ENCODE results near the gene EDC4.

Gene EDC4

DNA sequence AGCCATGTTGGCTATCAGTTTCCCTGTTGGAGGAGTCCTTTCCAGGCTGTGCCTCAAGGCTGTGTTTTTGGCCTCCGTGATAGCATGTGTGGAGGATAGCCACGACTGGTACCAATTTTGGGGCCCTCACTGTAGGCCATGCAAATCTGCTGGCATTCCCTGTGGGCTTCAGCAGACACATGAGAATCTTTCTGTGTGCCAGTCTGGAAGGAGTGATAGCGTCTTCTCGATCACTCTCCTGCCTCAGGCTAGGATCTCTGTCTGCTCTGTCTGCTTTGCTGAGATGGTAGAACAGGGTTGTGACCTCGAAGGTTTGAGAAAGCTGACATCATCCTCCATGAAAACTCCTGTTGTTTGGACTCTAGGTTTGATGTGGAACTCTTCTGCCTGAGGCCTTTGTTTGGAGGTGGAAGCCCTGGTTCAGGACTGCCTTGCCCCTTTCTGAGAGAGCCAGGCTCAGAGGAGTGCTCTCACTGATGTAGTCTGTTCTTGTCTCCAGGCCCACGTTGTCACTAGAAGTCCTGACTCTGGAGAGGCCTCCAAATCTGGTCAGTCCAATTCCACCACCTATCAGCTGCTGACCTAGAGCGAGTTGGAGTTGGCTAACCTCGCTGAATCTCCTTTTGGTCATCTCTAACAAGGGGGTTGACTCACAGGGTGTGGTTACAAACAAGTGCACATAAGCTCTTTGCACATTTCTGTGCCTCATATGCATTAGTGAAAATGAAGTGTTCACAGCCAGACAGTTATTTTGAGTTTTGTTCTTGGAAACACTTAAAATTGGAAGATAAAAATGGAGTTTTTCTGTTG lies 12.1 kb upstream of the EDC4 start:
- TF ChIP-seq, protein P1, sequence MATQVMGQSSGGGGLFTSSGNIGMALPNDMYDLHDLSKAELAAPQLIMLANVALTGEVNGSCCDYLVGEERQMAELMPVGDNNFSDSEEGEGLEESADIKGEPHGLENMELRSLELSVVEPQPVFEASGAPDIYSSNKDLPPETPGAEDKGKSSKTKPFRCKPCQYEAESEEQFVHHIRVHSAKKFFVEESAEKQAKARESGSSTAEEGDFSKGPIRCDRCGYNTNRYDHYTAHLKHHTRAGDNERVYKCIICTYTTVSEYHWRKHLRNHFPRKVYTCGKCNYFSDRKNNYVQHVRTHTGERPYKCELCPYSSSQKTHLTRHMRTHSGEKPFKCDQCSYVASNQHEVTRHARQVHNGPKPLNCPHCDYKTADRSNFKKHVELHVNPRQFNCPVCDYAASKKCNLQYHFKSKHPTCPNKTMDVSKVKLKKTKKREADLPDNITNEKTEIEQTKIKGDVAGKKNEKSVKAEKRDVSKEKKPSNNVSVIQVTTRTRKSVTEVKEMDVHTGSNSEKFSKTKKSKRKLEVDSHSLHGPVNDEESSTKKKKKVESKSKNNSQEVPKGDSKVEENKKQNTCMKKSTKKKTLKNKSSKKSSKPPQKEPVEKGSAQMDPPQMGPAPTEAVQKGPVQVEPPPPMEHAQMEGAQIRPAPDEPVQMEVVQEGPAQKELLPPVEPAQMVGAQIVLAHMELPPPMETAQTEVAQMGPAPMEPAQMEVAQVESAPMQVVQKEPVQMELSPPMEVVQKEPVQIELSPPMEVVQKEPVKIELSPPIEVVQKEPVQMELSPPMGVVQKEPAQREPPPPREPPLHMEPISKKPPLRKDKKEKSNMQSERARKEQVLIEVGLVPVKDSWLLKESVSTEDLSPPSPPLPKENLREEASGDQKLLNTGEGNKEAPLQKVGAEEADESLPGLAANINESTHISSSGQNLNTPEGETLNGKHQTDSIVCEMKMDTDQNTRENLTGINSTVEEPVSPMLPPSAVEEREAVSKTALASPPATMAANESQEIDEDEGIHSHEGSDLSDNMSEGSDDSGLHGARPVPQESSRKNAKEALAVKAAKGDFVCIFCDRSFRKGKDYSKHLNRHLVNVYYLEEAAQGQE (IDR thresholded peaks at IDR 0.05; ENCODE audit: insufficient read depth in 1 of 2, low read depth in 2 of 2, low read length in 2 of 2), result no peak
- TF ChIP-seq TAF1 (IDR thresholded peaks at IDR 0.05; ENCODE audit: borderline replicate concordance, insufficient read depth, low read length) (no peak), FOXP2 (optimal IDR thresholded peaks at IDR 0.05; ENCODE audit: borderline replicate concordance, extremely low read depth, extremely low read length, insufficient read depth) (no peak), POLR2AphosphoS5 (IDR thresholded peaks at IDR 0.05; ENCODE audit: low read depth, low read length) (no peak), SIN3A (IDR thresholded peaks at IDR 0.05; ENCODE audit: borderline replicate concordance, insufficient read depth, low read length) (no peak)

DNA sequence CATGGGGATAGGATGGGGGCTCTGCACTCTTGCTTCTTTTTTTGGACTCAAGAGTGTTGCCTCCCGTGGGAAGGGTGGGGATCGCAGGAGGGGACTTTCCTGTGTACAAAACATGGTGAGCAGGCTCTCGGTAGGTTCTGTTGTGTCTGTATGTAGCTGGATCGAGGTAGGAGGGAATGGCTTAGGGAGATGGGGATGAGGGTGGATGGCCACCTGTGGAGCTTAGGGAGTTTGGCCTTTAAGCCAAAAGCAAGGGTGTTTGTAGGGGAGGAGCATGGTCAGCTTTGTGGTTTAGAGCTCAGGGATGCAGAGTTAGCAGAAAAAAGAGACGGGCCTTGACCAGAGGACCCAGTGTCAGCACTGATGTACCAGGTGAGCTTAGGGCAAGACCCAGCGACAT lies 11.0 kb upstream of the EDC4 start:
- TF ChIP-seq, protein P1 (IDR thresholded peaks at IDR 0.05; ENCODE audit: insufficient read depth in 1 of 2, low read depth in 2 of 2, low read length in 2 of 2), result no peak
- no peak for TF ChIP-seq TAF1 (IDR thresholded peaks at IDR 0.05; ENCODE audit: borderline replicate concordance, insufficient read depth, low read length)
- TF ChIP-seq POLR2AphosphoS5 (IDR thresholded peaks at IDR 0.05; ENCODE audit: low read depth, low read length), result no peak
- TF ChIP-seq SIN3A (IDR thresholded peaks at IDR 0.05; ENCODE audit: borderline replicate concordance, insufficient read depth, low read length), result no peak
- TF ChIP-seq FOXP2 (optimal IDR thresholded peaks at IDR 0.05; ENCODE audit: borderline replicate concordance, extremely low read depth, extremely low read length, insufficient read depth), result no peak

DNA sequence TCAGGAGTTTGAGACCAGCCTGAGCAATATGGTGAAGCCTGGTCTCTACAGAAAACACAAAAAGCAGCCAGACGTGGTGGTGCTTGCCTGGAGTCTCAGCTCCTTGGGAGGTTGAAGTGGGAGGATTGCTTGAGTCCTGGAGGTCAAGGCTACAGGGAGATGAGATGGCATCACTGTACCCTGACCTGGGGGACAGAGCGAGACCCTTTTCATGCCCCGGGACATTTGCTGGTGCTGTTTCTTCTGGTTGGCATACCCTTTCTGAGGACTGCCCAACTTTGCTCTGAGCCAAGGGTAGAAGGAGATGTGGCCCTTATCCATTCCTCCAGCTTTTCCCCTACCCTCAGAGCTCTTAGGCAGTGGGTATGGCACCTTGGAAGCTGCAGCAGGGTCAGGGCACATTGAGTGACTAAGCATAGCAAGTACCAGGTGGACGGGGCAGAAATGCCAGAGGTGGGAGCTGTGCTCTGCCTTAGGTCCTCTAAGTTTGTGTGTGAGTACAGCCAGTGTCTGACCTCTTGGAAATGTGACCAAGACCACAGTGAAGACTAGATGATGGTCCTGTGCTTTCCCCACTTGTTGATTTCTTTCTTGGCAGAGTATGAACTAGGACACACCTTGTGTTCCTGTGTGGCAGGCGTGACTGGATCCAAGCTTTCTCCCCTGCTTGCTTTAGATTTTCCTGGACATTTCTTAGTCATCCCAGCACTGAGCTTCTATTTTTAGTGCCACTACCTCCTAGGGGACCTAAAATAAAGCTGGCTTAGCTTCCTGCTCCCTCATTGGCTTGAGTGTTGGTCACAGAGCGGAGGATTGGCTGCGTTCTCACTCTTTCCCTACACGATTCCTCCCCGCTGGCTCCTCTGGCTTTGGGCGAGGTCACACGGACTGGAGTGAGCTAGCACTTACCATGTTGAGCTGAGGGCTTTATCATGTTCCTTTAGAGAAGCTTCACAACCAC lies 9.9 kb upstream of the EDC4 start:
- no peak for TF ChIP-seq POLR2AphosphoS5 (IDR thresholded peaks at IDR 0.05; ENCODE audit: low read depth, low read length)
- no peak for TF ChIP-seq SIN3A (IDR thresholded peaks at IDR 0.05; ENCODE audit: borderline replicate concordance, insufficient read depth, low read length)
- no peak for TF ChIP-seq TAF1 (IDR thresholded peaks at IDR 0.05; ENCODE audit: borderline replicate concordance, insufficient read depth, low read length)
- no peak for TF ChIP-seq FOXP2 (optimal IDR thresholded peaks at IDR 0.05; ENCODE audit: borderline replicate concordance, extremely low read depth, extremely low read length, insufficient read depth)
- TF ChIP-seq, protein P1 (IDR thresholded peaks at IDR 0.05; ENCODE audit: insufficient read depth in 1 of 2, low read depth in 2 of 2, low read length in 2 of 2), result no peak

DNA sequence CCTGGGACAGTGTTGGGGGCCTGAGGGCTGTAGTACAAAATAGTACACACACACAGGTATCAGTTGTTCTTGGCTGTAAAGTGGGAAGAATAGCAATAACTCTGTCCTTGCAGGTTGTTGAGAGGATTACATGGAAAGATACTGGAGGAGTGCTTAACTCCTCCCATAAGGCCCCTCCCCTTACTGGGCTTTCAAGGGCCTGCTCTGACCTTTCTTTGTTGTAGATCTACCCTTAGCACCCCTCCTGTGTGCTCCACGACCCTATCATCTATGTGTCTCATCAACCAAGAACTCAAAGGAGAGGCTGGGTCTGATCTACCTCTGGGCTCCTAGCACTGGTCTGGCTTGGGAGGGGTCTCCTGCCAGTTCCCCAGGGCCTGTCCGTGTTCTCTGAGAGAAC lies 8.3 kb upstream of the EDC4 start:
- no peak for TF ChIP-seq FOXP2 (optimal IDR thresholded peaks at IDR 0.05; ENCODE audit: borderline replicate concordance, extremely low read depth, extremely low read length, insufficient read depth)
- TF ChIP-seq, protein P1 (IDR thresholded peaks at IDR 0.05; ENCODE audit: insufficient read depth in 1 of 2, low read depth in 2 of 2, low read length in 2 of 2), result no peak
- TF ChIP-seq SIN3A (IDR thresholded peaks at IDR 0.05; ENCODE audit: borderline replicate concordance, insufficient read depth, low read length), result no peak
- no peak for TF ChIP-seq POLR2AphosphoS5 (IDR thresholded peaks at IDR 0.05; ENCODE audit: low read depth, low read length)
